Nucleus accumbens (tissue), 56 donors: ENCODE data around the gene IFNGR1.
"Not testable (repeated sequence)": the region's sequence is repeated elsewhere in the genome, so short reads cannot be mapped to it uniquely, and the experiment has no call there.

ENCODE experiments used
- DNase-seq, 56 donors: peaks; one replicate each; lab custom pipeline; 2025; lab: John Stamatoyannopoulos, UW

IFNGR1 gene

GRCh38 chr6:137214931-137215330 is 4.3 kb downstream of the IFNGR1 start:
- no peak for DNase-seq

GRCh38 chr6:137213813-137214212 is 5.4 kb downstream of the IFNGR1 start:
- DNase-seq: no peak

GRCh38 chr6:137213331-137213740 is 5.8 kb downstream of the IFNGR1 start:
- DNase-seq: no peak

GRCh38 chr6:137211910-137212309 is 7.3 kb downstream of the IFNGR1 start:
- no peak for DNase-seq

- DNase-seq: peak in 1 of 56 donors; percentile 27
These were observed 8.3 kb downstream of the IFNGR1 start for GRCh38 chr6:137210903-137211302.

GRCh38 chr6:137208279-137208678 is 10.9 kb downstream of the IFNGR1 start:
- DNase-seq: no peak

GRCh38 chr6:137207457-137207856 is 11.7 kb downstream of the IFNGR1 start:
- DNase-seq: not testable (repeated sequence)

- no peak for DNase-seq
These were observed 12.6 kb downstream of the IFNGR1 start for GRCh38 chr6:137206577-137206976.

GRCh38 chr6:137203256-137203655 is 15.9 kb downstream of the IFNGR1 start:
- DNase-seq: no peak

- peak in 23 of 56 donors; percentile 5 to 72 (median 22) for DNase-seq
These were observed 17.1 kb downstream of the IFNGR1 start for GRCh38 chr6:137202078-137202477.

GRCh38 chr6:137201006-137201405 is 18.2 kb downstream of the IFNGR1 start:
- DNase-seq: no peak

GRCh38 chr6:137200288-137200687 is 18.9 kb downstream of the IFNGR1 start:
- no peak for DNase-seq

GRCh38 chr6:137197684-137198645 is 21.2 kb downstream of the IFNGR1 start:
- no peak for DNase-seq

GRCh38 chr6:137193256-137194070 is 25.7 kb downstream of the IFNGR1 start:
- no peak for DNase-seq

GRCh38 chr6:137192821-137193220 is 26.4 kb downstream of the IFNGR1 start:
- no peak for DNase-seq

- no peak for DNase-seq
These were observed 27.5 kb downstream of the IFNGR1 start for GRCh38 chr6:137191670-137192069.

- DNase-seq: no peak
These were observed 27.9 kb downstream of the IFNGR1 start for GRCh38 chr6:137191236-137191635.

- no peak for DNase-seq
These were observed 28.5 kb downstream of the IFNGR1 start for GRCh38 chr6:137190583-137191094.

- no peak for DNase-seq
These were observed 30.3 kb downstream of the IFNGR1 start for GRCh38 chr6:137188855-137189254.

GRCh38 chr6:137185290-137185689 is 33.9 kb downstream of the IFNGR1 start:
- no peak for DNase-seq

- no peak for DNase-seq
These were observed 36.5 kb downstream of the IFNGR1 start for GRCh38 chr6:137182654-137183073.
